ENCODE data around the gene SLC15A3. TPM values are rescaled to one million over a fixed set of nuclear protein-coding genes. Genes with fewer than 3 reads are reported as not detected.

Gene SLC15A3
- total RNA-seq, 1 experiment from 2014 or later, result 8.7 TPM

DNA sequence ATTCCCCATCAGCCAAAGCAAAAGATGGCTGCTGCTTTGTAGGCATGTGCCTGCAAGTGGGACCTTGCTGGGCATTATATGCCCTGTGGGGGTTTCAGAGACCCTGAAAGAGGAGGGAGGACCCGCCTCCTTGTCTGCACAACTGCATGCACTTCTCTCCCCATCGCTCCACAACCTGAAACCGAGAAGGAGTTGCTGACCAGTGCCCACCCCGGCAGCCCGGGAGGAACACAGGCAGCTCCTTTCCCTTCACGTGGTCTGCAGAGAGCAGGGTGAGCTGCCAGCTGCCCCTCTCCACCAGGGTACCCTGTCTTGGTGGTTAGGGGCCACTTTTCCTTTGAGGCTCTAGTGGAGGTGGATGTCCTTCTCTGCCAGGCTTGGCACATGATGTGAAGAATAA lies 29.1 kb downstream of the SLC15A3 start:
- no peak for TF ChIP-seq POLR2AphosphoS5 (IDR thresholded peaks at IDR 0.05; ENCODE audit: low read depth, low read length)
- no peak for TF ChIP-seq CTCF (IDR thresholded peaks at IDR 0.05)
- no peak for TF ChIP-seq REST (IDR thresholded peaks at IDR 0.05; ENCODE audit: insufficient read depth in 1 of 2, low read depth in 2 of 2, low read length in 1 of 2)
- TF ChIP-seq SIN3A (IDR thresholded peaks at IDR 0.05; ENCODE audit: borderline replicate concordance, insufficient read depth, low read depth, low read length), result no peak
- TF ChIP-seq TCF7L2 (IDR thresholded peaks at IDR 0.05; ENCODE audit: low read depth, low read length), result no peak
- BruUV-seq (replicated peaks), result no TSS peak
- intact Hi-C loops (cut with micrococcal nuclease; ENCODE audit: unreplicated experiment), result no loop called here

DNA sequence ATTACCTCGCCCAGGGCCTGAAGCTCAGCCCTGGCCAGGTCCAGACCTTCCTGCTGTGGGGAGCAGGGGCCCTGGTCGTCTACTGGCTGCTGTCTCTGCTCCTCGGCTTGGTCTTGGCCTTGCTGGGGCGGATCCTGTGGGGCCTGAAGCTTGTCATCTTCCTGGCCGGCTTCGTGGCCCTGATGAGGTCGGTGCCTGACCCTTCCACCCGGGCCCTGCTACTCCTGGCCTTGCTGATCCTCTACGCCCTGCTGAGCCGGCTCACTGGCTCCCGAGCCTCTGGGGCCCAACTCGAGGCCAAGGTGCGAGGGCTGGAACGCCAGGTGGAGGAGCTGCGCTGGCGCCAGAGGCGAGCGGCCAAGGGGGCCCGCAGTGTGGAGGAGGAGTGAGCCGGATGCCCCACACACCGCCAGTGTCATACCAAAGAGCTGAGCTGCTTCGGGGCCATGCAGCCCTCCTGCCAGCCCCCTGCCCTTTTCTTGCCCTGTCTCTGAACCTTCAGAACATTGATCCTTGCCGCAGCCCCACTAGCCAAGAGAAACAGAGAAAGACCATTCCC lies 30.1 kb downstream of the SLC15A3 start:
- in situ Hi-C loops (cut with HindIII; ENCODE audit: low pct_unique_long_range_greater_than_20kb, low sequenced_read_pairs), result no loop called here
- peaks cover 18% of the 10 kb centered on the region for H3K4me1 ChIP-seq (ENCODE audit: control insufficient read depth, insufficient read depth, low read length)
- intact Hi-C loops (cut with micrococcal nuclease; ENCODE audit: unreplicated experiment), result no loop called here
- H3K27me3 ChIP-seq (ENCODE audit: control insufficient read depth, insufficient read depth, low read length), result no peaks in the 10 kb centered on the region
- no TSS peak for BruUV-seq (replicated peaks)
- H3K4me3 ChIP-seq (ENCODE audit: low read depth in 2 of 2, low read length in 2 of 2), result no peak overlapping the region
- CTCF ChIA-PET, result no interaction called here
- ATAC-seq, result no peak
- H3K36me3 ChIP-seq (ENCODE audit: control insufficient read depth, insufficient read depth, low read length), result no peaks in the 10 kb centered on the region; the same call in 1 of the 2 replicates
- no peak for TF ChIP-seq POLR2AphosphoS5 (IDR thresholded peaks at IDR 0.05; ENCODE audit: low read depth, low read length)
- no peak for TF ChIP-seq REST (IDR thresholded peaks at IDR 0.05; ENCODE audit: insufficient read depth in 1 of 2, low read depth in 2 of 2, low read length in 1 of 2)
- TF ChIP-seq CTCF (IDR thresholded peaks at IDR 0.05), result no peak
- TF ChIP-seq SIN3A (IDR thresholded peaks at IDR 0.05; ENCODE audit: borderline replicate concordance, insufficient read depth, low read depth, low read length), result no peak
- TF ChIP-seq TCF7L2 (IDR thresholded peaks at IDR 0.05; ENCODE audit: low read depth, low read length), result no peak
- no peak for DNase-seq (ENCODE audit: low read depth, low spot score)
- H3K27ac ChIP-seq (ENCODE audit: low read length), result no peak overlapping the region
- H3K9me3 ChIP-seq (ENCODE audit: control insufficient read depth, insufficient read depth, low read depth, low read length), result no peaks in the 10 kb centered on the region
- POLR2A ChIA-PET, result no interaction called here

More for the DNA sequence above, 29.1 kb downstream of the SLC15A3 start:
- H3K4me1 ChIP-seq (ENCODE audit: control insufficient read depth, insufficient read depth, low read length), result peaks cover 18% of the 10 kb centered on the region
- no peaks in the 10 kb centered on the region for H3K27me3 ChIP-seq (ENCODE audit: control insufficient read depth, insufficient read depth, low read length)
- no peak for DNase-seq (ENCODE audit: low read depth, low spot score)
- no peak for ATAC-seq
- in situ Hi-C loops (cut with HindIII; ENCODE audit: low pct_unique_long_range_greater_than_20kb, low sequenced_read_pairs), result no loop called here
- H3K36me3 ChIP-seq (ENCODE audit: control insufficient read depth, insufficient read depth, low read length), result no peaks in the 10 kb centered on the region; the same call in 1 of the 2 replicates
- no peak overlapping the region for H3K27ac ChIP-seq (ENCODE audit: low read length)
- H3K4me3 ChIP-seq (ENCODE audit: low read depth in 2 of 2, low read length in 2 of 2), result no peak overlapping the region
- POLR2A ChIA-PET, result no interaction called here
- CTCF ChIA-PET, result no interaction called here
- H3K9me3 ChIP-seq (ENCODE audit: control insufficient read depth, insufficient read depth, low read depth, low read length), result no peaks in the 10 kb centered on the region

Data from Panc1 (cell line).